ENCODE data around the gene ADORA1.

GRCh38 chr1:203086992-203087763, 40.3 kb upstream of the ADORA1 start:
- no peak for TF ChIP-seq CTCF (conservative IDR thresholded peaks at IDR 0.05 in 1 of 2, IDR thresholded peaks at IDR 0.05 in 1 of 2; ENCODE audit: extremely low read depth in 1 of 2, insufficient read depth in 1 of 2, low read depth in 1 of 2, low read length in 2 of 2)
- no peak for TF ChIP-seq EZH2 (IDR thresholded peaks at IDR 0.05; ENCODE audit: borderline replicate concordance, low read length)
